GM19324 (cell line): ENCODE results near the gene FBRSL1.

Experiments used
- ATAC-seq: cut with Tn5 transposase; IDR thresholded peaks from one replicate; pipeline ENCODE4 v1.9.1; 2021; ENCODE audit warnings: mild to moderate bottlenecking, moderate library complexity; ENCODE audit not compliant: unreplicated experiment, low FRiP score

Gene FBRSL1

GRCh38 chr12:132507656-132508490 lies 17.9 kb downstream of the FBRSL1 start:
- ATAC-seq, result no peak

GRCh38 chr12:132508491-132508740 lies 18.5 kb downstream of the FBRSL1 start:
- ATAC-seq, result no peak

GRCh38 chr12:132508860-132509732 lies 19.1 kb downstream of the FBRSL1 start:
- no peak for ATAC-seq

GRCh38 chr12:132510111-132510724 lies 20.3 kb downstream of the FBRSL1 start:
- no peak for ATAC-seq

DNA sequence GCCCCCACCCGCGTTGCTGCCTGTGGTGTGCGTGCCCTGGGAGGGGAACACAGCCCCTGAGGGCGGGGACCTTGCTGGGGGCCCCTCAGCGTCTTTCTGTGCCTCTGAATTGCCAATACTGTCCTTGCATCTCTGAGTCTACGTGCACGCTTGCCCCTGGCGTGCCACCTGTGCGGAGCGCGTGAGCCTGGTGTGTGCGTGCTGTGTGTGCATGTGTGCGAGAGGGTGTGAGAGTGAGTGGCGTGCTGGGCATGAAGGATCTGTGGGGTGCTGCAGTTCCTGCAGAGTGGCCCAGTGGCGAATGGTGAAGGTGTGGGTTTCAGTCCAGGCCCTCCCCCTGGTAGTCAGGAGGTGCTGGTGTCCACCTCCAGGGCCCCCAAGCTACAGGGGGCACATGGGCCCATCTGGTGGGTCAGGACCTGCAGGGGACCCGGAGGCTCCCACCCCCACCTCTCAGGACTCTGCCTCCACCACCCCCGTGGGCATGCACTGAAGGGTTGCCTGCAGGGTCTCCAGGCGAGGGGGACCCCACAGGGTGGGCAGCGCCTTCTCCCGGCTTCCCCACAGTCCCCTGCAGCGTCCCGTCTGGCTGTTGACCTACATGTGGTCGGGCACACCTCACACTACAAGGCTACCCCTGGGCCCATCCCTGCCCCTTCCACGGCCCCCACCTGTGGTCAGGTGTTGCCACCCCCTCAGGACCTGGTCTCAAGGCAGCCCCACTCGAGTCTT lies 21.0 kb downstream of the FBRSL1 start:
- no peak for ATAC-seq

DNA sequence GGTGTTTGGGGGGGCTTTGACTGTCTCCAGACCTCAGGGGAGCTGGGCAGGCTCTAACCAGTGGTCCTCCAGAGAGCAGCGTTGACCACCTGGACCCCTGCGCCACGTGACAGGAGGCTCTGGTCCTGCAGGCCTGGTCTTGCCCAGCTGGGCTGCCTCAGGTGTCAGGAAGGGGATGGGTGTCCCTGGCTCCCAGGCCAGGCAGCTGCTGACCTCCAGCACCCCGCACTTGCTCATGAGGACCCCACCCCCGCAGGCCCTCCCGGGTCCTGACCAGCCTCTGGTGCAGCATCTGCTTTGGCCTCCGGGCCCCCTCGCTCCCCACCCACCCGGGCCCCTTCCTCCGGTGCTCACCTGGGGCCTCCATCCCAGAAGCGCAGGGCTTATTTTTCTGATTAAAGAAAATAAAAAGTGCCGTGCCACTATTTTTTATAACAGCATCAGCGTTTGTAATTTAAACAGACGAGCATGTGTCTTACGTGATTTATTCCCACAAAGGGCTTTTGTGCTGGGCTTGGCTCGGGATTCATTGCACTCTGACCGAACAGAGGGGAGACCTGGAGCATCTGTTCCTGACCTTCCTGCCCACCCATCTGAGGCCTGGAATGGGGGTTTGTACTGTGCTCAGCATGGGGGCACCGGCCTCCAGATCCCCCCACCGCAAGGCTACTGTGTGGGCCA lies 21.7 kb downstream of the FBRSL1 start:
- ATAC-seq, result no peak

- ATAC-seq, result no peak
These were observed 22.5 kb downstream of the FBRSL1 start for GRCh38 chr12:132512197-132513069.

GRCh38 chr12:132513070-132513398 lies 23.1 kb downstream of the FBRSL1 start:
- no peak for ATAC-seq

GRCh38 chr12:132513458-132514135 lies 23.6 kb downstream of the FBRSL1 start:
- ATAC-seq, result no peak

GRCh38 chr12:132514216-132514820 lies 24.4 kb downstream of the FBRSL1 start:
- no peak for ATAC-seq

GRCh38 chr12:132514838-132515237 lies 24.9 kb downstream of the FBRSL1 start:
- no peak for ATAC-seq

DNA sequence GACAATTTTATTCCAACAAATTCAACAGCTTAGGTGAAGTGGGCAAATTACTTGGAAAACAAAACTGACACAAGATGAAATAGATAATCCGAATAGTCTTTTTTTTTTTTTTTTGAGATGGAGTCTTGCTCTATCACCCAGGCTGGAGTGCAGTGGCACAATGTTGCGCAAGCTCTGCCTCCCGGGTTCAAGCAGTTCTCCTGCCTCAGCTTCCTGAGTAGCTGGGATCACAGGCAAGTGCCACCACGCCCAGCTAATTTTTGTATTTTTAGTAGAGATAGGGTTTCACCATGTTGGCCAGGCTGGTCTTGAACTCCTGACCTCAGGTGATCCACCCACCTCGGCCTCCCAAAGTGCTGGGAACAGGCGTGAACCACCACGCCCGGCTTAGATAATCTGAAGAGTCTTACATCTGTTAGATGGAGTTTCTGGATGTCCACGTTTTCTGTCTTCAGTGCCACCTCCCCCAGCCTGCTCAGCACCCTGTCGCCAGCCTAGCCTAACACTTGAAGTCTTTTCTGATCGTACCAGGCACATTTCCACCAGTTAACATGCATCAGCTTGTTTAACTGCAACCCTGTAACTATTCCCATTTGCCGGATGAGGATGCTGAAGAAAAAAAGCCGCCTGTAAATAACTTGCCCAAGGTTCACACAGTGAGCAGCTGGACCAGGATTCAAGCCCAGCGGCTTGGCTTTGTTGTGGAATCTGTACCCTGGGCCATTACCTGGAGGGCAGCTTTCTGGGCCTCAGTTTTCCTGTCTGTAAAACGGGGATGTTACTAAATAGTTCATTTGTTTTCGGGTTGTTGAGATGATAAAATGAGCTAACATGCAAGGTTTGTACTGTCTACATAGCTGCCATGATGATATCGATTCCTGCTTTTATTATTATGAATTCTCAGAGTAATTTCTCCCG lies 26.4 kb downstream of the FBRSL1 start:
- no peak for ATAC-seq

- no peak for ATAC-seq
These were observed 27.2 kb downstream of the FBRSL1 start for GRCh38 chr12:132517013-132517739.

- ATAC-seq, result no peak
These were observed 27.8 kb downstream of the FBRSL1 start for GRCh38 chr12:132517740-132518100.

DNA sequence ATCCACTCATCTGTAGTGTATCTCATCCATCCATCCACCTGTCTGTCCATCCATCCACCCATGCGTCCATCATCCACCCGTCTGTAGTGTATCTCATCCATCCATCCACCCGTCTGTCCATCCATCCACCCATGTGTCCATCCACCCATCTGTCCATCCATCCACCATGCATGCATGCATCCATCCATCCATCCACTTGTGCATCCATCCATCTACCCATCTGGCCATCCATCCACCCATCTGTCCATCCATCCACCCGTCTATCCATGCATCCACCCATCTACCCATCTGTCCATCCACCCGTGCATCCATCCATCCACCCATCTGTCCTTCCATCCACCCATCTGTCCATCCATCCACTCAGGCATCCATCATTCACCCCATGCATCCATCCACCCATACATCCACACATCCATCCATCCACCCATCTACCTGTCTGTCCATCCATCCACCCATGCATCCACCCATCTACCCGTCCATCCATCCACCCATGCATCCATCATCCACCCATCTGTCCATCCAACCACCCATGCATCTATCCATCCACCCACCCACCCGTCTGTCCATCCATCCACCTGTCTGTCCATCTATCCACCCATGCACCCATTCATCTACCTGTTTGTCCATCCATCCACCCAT lies 28.5 kb downstream of the FBRSL1 start:
- ATAC-seq, result no peak

DNA sequence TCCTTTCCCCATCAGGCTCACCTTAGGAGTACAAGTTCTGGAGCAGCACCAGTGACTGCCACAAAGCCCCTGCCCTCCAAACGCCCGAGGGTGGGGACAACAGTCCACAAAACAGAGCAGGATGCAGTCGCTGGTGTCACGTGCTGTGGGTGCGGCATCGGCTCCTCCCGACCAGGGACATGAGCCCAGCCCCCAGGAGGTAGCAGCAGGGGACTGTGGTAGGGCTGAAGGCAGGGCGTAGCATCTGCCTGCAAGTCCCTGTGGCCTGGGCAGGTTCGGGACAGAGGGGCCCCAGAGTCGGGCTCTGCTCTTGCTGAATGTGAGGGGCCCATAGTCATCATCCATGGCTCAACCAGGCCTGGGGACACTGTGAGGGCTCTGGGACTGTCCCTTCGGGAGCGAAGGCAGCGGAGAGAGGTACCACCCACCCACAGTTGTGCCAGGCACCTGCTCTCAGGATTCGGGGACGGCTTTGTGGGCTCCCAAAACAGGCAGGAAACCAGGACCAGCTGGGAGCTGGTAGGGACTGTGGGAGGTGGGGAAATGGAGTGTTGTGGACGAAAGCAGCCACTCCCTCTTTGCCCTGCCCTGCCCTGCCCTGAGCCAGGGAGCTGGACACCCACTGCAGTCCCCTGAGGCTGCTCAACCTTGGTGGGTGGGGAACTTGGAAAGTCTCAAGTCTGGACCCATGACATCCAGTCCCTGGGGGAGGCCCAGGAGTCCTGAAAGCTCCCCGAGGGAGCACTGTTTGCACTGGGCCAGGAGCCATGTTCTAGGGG lies 30.7 kb downstream of the FBRSL1 start:
- ATAC-seq, result no peak
